Body of pancreas (tissue), 4 donors: ENCODE measurements around the gene ANO10. TPM values are rescaled to one million over a fixed set of nuclear protein-coding genes. Genes with fewer than 3 reads are reported as not detected.
"Not testable (repeated sequence)": the region's sequence is repeated elsewhere in the genome, so short reads cannot be mapped to it uniquely, and the experiment has no call there.

Experiments used
- ATAC-seq: fragments of 150-250 bp; one replicate; pipeline ENCODE4 v1.9.1; 2016
- DNase-seq, 4 donors: peaks; one replicate each; pipeline ENCODE4 v3.0.0-alpha.2; 2019
- H3K27ac ChIP-seq, 4 donors: fragments of 200-600 bp; sonication (generic); 1 replicate in 3 of 4; 2 replicates in 1 of 4; pipeline versions ENCODE4 v1.5.1 to v1.6.1; 2016 to 2019; ENCODE audit warnings: mild to moderate bottlenecking in 1 of 4, mixed read lengths in 1 of 4, moderate library complexity in 1 of 4
- H3K27me3 ChIP-seq, 2 donors: fragments of 200-600 bp; sonication (generic); one replicate each; pipeline ENCODE4 v1.6.0; 2016; ENCODE audit warnings: mild to moderate bottlenecking in 1 of 2
- H3K36me3 ChIP-seq, 2 donors: fragments of 200-600 bp; sonication (generic); replicated peaks in 1 of 2; 2 replicates each; pipeline ENCODE4 v1.5.1; 2016; ENCODE audit warnings: low read depth in 2 of 2; ENCODE audit not compliant: insufficient read depth in 1 of 2
- H3K4me1 ChIP-seq: fragments of 200-600 bp; sonication (generic); one replicate; pipeline ENCODE4 v1.6.0; 2016
- H3K4me3 ChIP-seq, 2 donors: fragments of 200-600 bp; sonication (generic); 1 replicate in 1 of 2; 2 replicates in 1 of 2; pipeline ENCODE4 v1.5.1; 2016 to 2019
- H3K9me3 ChIP-seq, 3 donors: fragments of 200-600 bp; sonication (generic); 1 replicate in 2 of 3; 2 replicates in 1 of 3; pipeline ENCODE4 v1.5.1; 2016
- CTCF ChIP-seq, 7 experiments: fragments of 450-650 bp in 4 of 7; fragments of 200-600 bp in 3 of 7; sonication (generic) in 3 of 7; IDR thresholded peaks; one replicate each; pipeline ENCODE4 v1.5.1; 2016 to 2019; ENCODE audit warnings: antibody characterized with exemption in 7 of 7
- POLR2A ChIP-seq, 3 donors: fragments of 450-650 bp; IDR thresholded peaks; one replicate each; pipeline ENCODE4 v1.6.1; 2016; ENCODE audit warnings: antibody characterized with exemption in 3 of 3, mild to moderate bottlenecking in 2 of 3
- WGBS, 2 donors: methylation state at CpG; one replicate each; pipeline ENCODE4 v1.1.5; 2017; 5-methylcytosine and 5-hydroxymethylcytosine counted together
- intact Hi-C: fragments of 100-400 bp; cut with DNase I; formaldehyde crosslinking; loops from one replicate; pipeline ENCODE4 v1.15.1; 2023
- total RNA-seq, 2 donors: library from RNA; depleted of rRNA; stranded (reverse); fragments of >200 nt; gene quantifications; one replicate each; pipeline ENCODE4 v1.1.0, GENCODE V29; 2016

Gene ANO10
- total RNA-seq, 2 donors from 2014 or later: 14.3 to 16.2 TPM

DNA sequence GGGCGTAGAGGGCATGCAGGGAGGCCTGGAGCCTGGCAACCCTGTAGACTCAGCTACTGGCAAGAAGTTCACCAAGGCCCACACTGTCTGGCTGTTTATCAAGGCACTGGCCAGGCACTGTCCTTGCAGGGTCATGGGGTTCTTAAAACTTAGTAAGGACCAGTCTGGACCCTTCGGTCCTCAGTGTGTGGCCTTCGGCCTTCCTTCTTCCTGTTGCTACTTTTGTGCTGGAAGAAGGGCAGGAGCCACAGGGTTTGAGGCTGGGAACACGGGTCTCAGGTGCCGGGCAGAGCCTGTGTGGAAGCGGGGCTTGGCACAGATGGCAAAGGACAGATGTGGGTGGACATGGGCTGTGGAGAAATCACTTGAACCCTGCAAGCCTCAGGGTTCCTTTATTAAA lies 258.9 kb downstream of the ANO10 start:
- Histone ChIP-seq H3K27ac (no peak overlapping the region), H3K27me3 (no peaks in the 10 kb centered on the region), H3K4me1 (no peaks in the 10 kb centered on the region), H3K9me3 (no peaks in the 10 kb centered on the region), H3K36me3 (no peaks in the 10 kb centered on the region), H3K4me3 (no peak overlapping the region)
- 93 to 97% methylated on average over 6 of the region's 6 CpGs for WGBS, 2 donors
- intact Hi-C loops: no loop called here
- TF ChIP-seq CTCF (IDR thresholded peaks at IDR 0.05): no peak
- no peak for TF ChIP-seq POLR2A (IDR thresholded peaks at IDR 0.05)
- DNase-seq: no peak
- ATAC-seq: no peak

- no peaks in the 10 kb centered on the region for H3K36me3 ChIP-seq
- TF ChIP-seq POLR2A (IDR thresholded peaks at IDR 0.05): no peak
- TF ChIP-seq CTCF (IDR thresholded peaks at IDR 0.05): no peak
- H3K4me1 ChIP-seq: no peaks in the 10 kb centered on the region
- H3K4me3 ChIP-seq: no peak overlapping the region
- ATAC-seq: no peak
- H3K27ac ChIP-seq: no peak overlapping the region
- intact Hi-C loops: no loop called here
- WGBS, 2 donors: 92 to 100% methylated on average over 2 to 4 of the region's 4 CpGs
- no peak for DNase-seq
- no peaks in the 10 kb centered on the region for H3K9me3 ChIP-seq
- H3K27me3 ChIP-seq: no peaks in the 10 kb centered on the region
Observed at GRCh38 chr3:43362183-43362582, 259.6 kb downstream of the ANO10 start.

DNA sequence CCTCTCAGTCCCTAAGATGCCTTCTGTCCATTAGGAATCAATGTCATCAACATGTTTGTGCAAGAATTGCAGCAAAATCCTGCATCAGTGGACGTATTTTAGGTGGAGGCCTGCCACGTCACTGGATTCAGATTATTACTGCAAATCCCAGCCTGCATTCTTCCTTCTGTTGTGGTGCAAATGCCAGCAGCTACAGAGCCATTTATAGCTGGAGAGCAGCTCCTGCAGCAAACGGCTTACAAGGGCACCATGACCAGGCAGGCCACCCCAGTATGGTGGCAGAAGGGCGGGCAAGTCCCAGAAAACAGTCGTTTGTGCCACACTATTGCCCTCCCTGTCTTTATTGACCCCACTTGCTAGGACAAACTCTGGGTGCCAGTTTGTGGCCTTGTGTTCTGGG lies 260.7 kb downstream of the ANO10 start:
- no peak for DNase-seq
- H3K36me3 ChIP-seq: no peaks in the 10 kb centered on the region
- no peak overlapping the region for H3K27ac ChIP-seq
- intact Hi-C loops: no loop called here
- no peaks in the 10 kb centered on the region for H3K4me1 ChIP-seq
- no peaks in the 10 kb centered on the region for H3K9me3 ChIP-seq
- 80 to 92% methylated on average over 5 of the region's 5 CpGs for WGBS, 2 donors
- no peak for ATAC-seq
- TF ChIP-seq CTCF (IDR thresholded peaks at IDR 0.05) (no peak), POLR2A (IDR thresholded peaks at IDR 0.05) (no peak)
- no peaks in the 10 kb centered on the region for H3K27me3 ChIP-seq
- no peak overlapping the region for H3K4me3 ChIP-seq

- H3K27me3 ChIP-seq, H3K4me3 ChIP-seq, H3K4me1 ChIP-seq, intact Hi-C loops, ATAC-seq, H3K9me3 ChIP-seq, H3K27ac ChIP-seq, H3K36me3 ChIP-seq, DNase-seq: not testable (repeated sequence)
- 98 to 100% methylated on average over 2 of the region's 2 CpGs for WGBS, 2 donors
Observed at GRCh38 chr3:43356033-43356432, 265.8 kb downstream of the ANO10 start.

GRCh38 chr3:43353923-43354670 lies 267.7 kb downstream of the ANO10 start:
- 74 to 82% methylated on average over 4 of the region's 4 CpGs for WGBS, 2 donors
- no peaks in the 10 kb centered on the region for H3K27me3 ChIP-seq
- DNase-seq: no peak
- H3K36me3 ChIP-seq: peaks cover 0 to 3% of the 10 kb centered on the region in 2 donors
- no peak overlapping the region for H3K27ac ChIP-seq
- H3K4me1 ChIP-seq: no peaks in the 10 kb centered on the region
- no peak overlapping the region for H3K4me3 ChIP-seq
- no peak for TF ChIP-seq CTCF (IDR thresholded peaks at IDR 0.05)
- TF ChIP-seq POLR2A (IDR thresholded peaks at IDR 0.05): no peak
- no peaks in the 10 kb centered on the region for H3K9me3 ChIP-seq
- intact Hi-C loops: no loop called here
- ATAC-seq: no peak
